CMK (cell line): ENCODE results near the gene SMIM15.

Experiments
- DNase-seq: peaks from one replicate; pipeline ENCODE4 v3.0.0-alpha.2; 2010; ENCODE audit warnings: low read depth

Gene SMIM15

DNA sequence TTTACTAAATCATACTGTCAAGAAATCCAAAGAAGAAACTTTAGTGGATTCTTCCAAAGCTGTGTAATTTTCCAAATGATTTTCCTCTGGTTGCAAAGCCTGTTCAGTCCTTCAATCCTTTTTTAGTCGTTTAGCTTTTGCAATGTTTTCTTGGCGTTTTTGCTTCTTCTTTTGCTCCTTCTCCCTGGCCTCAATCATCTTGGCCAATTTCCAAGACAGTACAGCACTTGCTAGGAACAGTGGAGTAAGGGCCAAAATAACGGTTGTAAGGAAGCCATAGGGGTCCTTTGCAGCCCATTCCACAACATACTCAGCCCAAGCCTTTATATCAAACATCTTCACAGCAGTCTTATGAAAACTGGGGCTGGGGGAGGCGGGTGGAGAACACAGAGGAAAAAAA is 2.4 kb downstream of the SMIM15 start:
- DNase-seq = no peak

- no peak for DNase-seq
Observed at GRCh38 chr5:61159070-61159469, 3.2 kb downstream of the SMIM15 start.

DNA sequence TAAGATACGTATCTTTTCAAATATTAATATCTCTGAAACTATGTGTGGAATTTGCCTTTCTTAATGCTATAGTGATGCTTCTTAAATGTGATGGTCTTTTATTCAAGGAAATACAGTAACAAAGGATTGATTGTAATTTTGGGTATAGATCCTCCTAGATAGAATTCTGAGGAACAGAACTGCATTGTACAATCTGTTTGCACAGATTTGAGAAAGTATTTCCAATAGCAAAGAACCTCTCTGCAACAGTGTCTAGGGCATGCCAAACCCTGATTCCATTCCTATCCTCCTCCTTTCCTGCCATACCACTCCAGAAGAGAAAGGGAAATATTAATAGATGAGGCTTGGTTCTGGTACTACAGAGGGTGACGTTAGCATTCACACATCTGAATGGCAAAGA is 10.4 kb downstream of the SMIM15 start:
- no peak for DNase-seq

DNA sequence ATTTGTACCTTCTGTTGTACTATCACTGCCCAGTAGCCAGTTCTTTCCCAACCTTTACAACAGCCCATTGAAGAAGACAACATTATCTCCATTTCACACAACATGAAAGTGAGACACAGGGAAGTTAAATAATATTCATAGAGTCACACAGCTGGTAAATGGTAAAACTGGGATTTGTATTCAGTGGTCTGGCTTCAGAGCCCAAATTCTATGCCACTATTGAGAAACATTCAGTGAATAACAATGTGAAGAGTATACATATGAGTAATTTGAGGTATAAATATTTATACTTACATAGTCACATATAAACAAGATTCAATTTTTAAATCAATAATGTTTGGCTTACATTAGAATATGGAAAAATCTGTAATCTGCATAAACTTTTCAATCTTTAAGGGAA is 13.8 kb downstream of the SMIM15 start:
- DNase-seq = no peak

- no peak for DNase-seq
Observed at GRCh38 chr5:61142811-61143210, 19.5 kb downstream of the SMIM15 start.

DNA sequence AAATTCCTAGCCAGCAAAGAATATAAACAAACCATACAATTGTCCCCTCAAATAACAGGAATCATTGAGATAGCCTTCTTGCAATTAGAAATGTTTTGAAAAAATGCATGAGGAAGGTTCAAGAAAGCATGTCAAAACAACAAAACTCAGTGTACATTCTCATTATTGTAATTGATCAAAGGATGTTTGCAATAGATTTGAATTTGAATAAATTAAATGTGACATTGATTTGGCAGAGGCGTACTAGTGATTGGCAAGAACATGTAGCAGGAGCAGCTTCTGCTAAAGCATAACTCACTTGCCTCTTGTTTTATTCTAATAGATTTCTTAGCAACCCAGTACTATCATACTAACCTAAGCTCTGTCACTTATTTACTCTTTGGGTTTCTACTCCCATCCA is 19.9 kb downstream of the SMIM15 start:
- DNase-seq = no peak

DNA sequence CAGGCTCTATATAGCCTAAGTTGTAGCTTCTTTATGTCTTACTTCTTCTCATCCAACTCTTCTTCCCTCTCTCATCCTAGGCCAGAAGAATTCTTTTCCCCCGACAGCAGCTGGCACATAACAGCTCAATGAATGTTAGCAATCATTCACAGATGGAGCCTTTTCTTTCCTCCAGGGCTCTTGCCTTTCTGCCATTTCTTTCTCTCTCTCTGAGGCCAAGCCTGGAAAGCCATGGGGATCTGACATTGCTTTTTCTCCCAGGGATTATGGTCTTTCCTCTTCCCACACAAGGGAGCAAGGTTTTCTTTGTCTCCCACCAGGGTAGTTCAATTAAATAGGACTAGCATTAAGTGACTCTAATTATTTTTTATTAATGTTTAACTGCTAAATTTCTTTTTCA is 20.5 kb downstream of the SMIM15 start:
- DNase-seq = no peak

GRCh38 chr5:61139931-61140330 is 22.3 kb downstream of the SMIM15 start:
- no peak for DNase-seq

- DNase-seq = no peak
Observed at GRCh38 chr5:61139094-61139873, 23.0 kb downstream of the SMIM15 start.

- no peak for DNase-seq
Observed at GRCh38 chr5:61137835-61138234, 24.4 kb downstream of the SMIM15 start.

GRCh38 chr5:61132559-61132958 is 29.7 kb downstream of the SMIM15 start:
- no peak for DNase-seq

- no peak for DNase-seq
Observed at GRCh38 chr5:61130289-61130688, 32.0 kb downstream of the SMIM15 start.

- DNase-seq = no peak
Observed at GRCh38 chr5:61123145-61123544, 39.1 kb downstream of the SMIM15 start.

- no peak for DNase-seq
Observed at GRCh38 chr5:61120534-61120933, 41.7 kb downstream of the SMIM15 start.

DNA sequence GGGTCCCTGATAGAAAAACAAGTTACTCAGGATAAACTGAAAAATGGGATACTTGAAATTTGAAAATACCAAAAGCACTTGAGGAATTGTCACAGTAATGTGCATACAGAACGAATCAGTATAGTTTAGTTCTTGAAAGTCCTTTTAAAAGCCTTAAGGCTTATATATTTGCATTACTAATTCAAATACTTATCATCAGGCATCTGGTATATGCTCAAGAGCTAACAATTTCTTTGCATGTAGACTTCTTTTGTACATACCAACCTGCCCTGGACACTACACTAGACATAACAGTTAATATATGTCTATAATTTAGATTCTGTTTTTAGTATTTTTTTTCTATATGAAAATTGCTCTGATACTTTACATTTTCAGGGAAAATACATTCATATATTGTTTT is 43.2 kb downstream of the SMIM15 start:
- no peak for DNase-seq

- no peak for DNase-seq
Observed at GRCh38 chr5:61115968-61116367, 46.3 kb downstream of the SMIM15 start.

GRCh38 chr5:61114441-61114840 is 47.8 kb downstream of the SMIM15 start:
- DNase-seq = no peak
